HEK293 (cell line): Measurements from ENCODE around the gene RD3L.

Experiments used
- CTCF ChIA-PET: fragments of 350-600 bp; formaldehyde crosslinking; extraction: SDS; loops from one replicate; lab custom pipeline; 2021; ENCODE audit warnings: antibody characterized with exemption; lab: Yijun Ruan, JAX
- POLR2A ChIA-PET: fragments of 300-600 bp; formaldehyde crosslinking; extraction: SDS; loops from one replicate; lab custom pipeline; 2020; ENCODE audit warnings: antibody characterized with exemption, inconsistent platforms; lab: Yijun Ruan, JAX
- H3K27ac ChIP-seq: fragments of 200-500 bp; sonication (Bioruptor generic); 2 replicates; pipeline ENCODE4 v1.5.1; 2014; ENCODE audit warnings: low read depth, low read length, control low read depth, inconsistent platforms; ENCODE audit errors: extremely low read depth
- H3K36me3 ChIP-seq, 2 experiments: fragments of 200-500 bp in 1 of 2; sonication (Bioruptor generic) in 1 of 2; 1 replicate in 1 of 2; 2 replicates in 1 of 2; pipeline ENCODE4 v1.5.1; 2014 to 2017; ENCODE audit warnings: inconsistent platforms in 2 of 2, low read length in 2 of 2; ENCODE audit not compliant: control insufficient read depth in 2 of 2, insufficient read depth in 1 of 2
- H3K4me1 ChIP-seq: fragments of 200-500 bp; sonication (Bioruptor generic); 2 replicates; pipeline ENCODE4 v1.5.1; 2014; ENCODE audit warnings: mild to moderate bottlenecking, low read length, inconsistent platforms; ENCODE audit not compliant: control insufficient read depth, insufficient read depth
- H3K4me3 ChIP-seq: 2 replicates; pipeline ENCODE4 v1.5.1; 2011; ENCODE audit warnings: low read depth, mild to moderate bottlenecking, control low read depth, low read length, moderate library complexity
- H3K9me3 ChIP-seq: fragments of 200-500 bp; sonication (Bioruptor generic); 2 replicates; pipeline ENCODE4 v1.5.1; 2014; ENCODE audit warnings: low read depth, low read length, inconsistent platforms; ENCODE audit not compliant: control insufficient read depth, insufficient read depth
- EGR2 ChIP-seq: fragments of 450-650 bp; formaldehyde crosslinking; IDR thresholded peaks from 2 replicates; pipeline ENCODE4 v1.5.1; 2016; ENCODE audit warnings: low read depth, missing biosample characterization, missing genetic modification characterization
- OSR2 ChIP-seq: fragments of 450-650 bp; formaldehyde crosslinking; IDR thresholded peaks from 2 replicates; pipeline ENCODE4 v1.5.1; 2016; ENCODE audit warnings: missing biosample characterization, missing genetic modification characterization
- RBAK ChIP-seq: fragments of 450-650 bp; formaldehyde crosslinking; IDR thresholded peaks from 2 replicates; pipeline ENCODE4 v1.5.1; 2016; ENCODE audit warnings: missing biosample characterization, missing genetic modification characterization
- REPIN1 ChIP-seq: fragments of 450-650 bp; formaldehyde crosslinking; IDR thresholded peaks from 2 replicates; pipeline ENCODE4 v1.5.1; 2017; ENCODE audit warnings: missing biosample characterization, missing genetic modification characterization, low read depth
- SCRT1 ChIP-seq: fragments of 450-650 bp; formaldehyde crosslinking; IDR thresholded peaks from 2 replicates; pipeline ENCODE4 v1.5.1; 2016; ENCODE audit warnings: missing biosample characterization, missing genetic modification characterization, borderline replicate concordance
- ZFHX2 ChIP-seq: fragments of 450-650 bp; formaldehyde crosslinking; conservative IDR thresholded peaks from 2 replicates; pipeline ENCODE4 v1.5.1; 2016; ENCODE audit warnings: missing biosample characterization, missing genetic modification characterization
- ZIC2 ChIP-seq: fragments of 450-650 bp; formaldehyde crosslinking; IDR thresholded peaks from 2 replicates; pipeline ENCODE4 v1.5.1; 2016; ENCODE audit warnings: missing biosample characterization, missing genetic modification characterization
- ZNF175 ChIP-seq: fragments of 450-650 bp; formaldehyde crosslinking; IDR thresholded peaks from 2 replicates; pipeline ENCODE4 v1.5.1; 2016; ENCODE audit warnings: missing biosample characterization, missing genetic modification characterization
- ZNF223 ChIP-seq: fragments of 450-650 bp; formaldehyde crosslinking; IDR thresholded peaks from 2 replicates; pipeline ENCODE4 v1.5.1; 2016; ENCODE audit warnings: missing biosample characterization, missing genetic modification characterization
- ZNF23 ChIP-seq: fragments of 450-650 bp; formaldehyde crosslinking; IDR thresholded peaks from 2 replicates; pipeline ENCODE4 v1.5.1; 2016; ENCODE audit warnings: missing biosample characterization, missing genetic modification characterization, borderline replicate concordance
- ZNF311 ChIP-seq: fragments of 450-650 bp; formaldehyde crosslinking; IDR thresholded peaks from 2 replicates; pipeline ENCODE4 v1.5.1; 2017; ENCODE audit warnings: missing biosample characterization, missing genetic modification characterization, borderline replicate concordance
- ZNF391 ChIP-seq: fragments of 450-650 bp; formaldehyde crosslinking; IDR thresholded peaks from 2 replicates; pipeline ENCODE4 v1.5.1; 2016; ENCODE audit warnings: low read depth, missing biosample characterization, missing genetic modification characterization, borderline replicate concordance
- ZNF404 ChIP-seq: fragments of 450-650 bp; formaldehyde crosslinking; IDR thresholded peaks from 2 replicates; pipeline ENCODE4 v1.5.1; 2017; ENCODE audit warnings: missing biosample characterization, missing genetic modification characterization
- ZNF473 ChIP-seq: fragments of 450-650 bp; formaldehyde crosslinking; IDR thresholded peaks from 2 replicates; pipeline ENCODE4 v1.5.1; 2017; ENCODE audit warnings: missing biosample characterization, missing genetic modification characterization
- ZNF777 ChIP-seq: fragments of 450-650 bp; formaldehyde crosslinking; IDR thresholded peaks from 2 replicates; pipeline ENCODE4 v1.5.1; 2017; ENCODE audit warnings: missing biosample characterization, missing genetic modification characterization, borderline replicate concordance
- TF ChIP-seq, protein P1 (sequence below): fragments of 450-650 bp; formaldehyde crosslinking; IDR thresholded peaks from 2 replicates; pipeline ENCODE4 v1.5.1; 2016; ENCODE audit warnings: missing biosample characterization, missing genetic modification characterization, borderline replicate concordance
- TF ChIP-seq, protein P2 (sequence below): fragments of 450-650 bp; formaldehyde crosslinking; IDR thresholded peaks from 2 replicates; pipeline ENCODE4 v1.5.1; 2017; ENCODE audit warnings: missing biosample characterization, missing genetic modification characterization
- TF ChIP-seq, protein P3 (sequence below): fragments of 450-650 bp; formaldehyde crosslinking; conservative IDR thresholded peaks from 2 replicates; pipeline ENCODE4 v1.5.1; 2016; ENCODE audit warnings: low read depth, missing biosample characterization, missing genetic modification characterization

The RD3L gene

DNA sequence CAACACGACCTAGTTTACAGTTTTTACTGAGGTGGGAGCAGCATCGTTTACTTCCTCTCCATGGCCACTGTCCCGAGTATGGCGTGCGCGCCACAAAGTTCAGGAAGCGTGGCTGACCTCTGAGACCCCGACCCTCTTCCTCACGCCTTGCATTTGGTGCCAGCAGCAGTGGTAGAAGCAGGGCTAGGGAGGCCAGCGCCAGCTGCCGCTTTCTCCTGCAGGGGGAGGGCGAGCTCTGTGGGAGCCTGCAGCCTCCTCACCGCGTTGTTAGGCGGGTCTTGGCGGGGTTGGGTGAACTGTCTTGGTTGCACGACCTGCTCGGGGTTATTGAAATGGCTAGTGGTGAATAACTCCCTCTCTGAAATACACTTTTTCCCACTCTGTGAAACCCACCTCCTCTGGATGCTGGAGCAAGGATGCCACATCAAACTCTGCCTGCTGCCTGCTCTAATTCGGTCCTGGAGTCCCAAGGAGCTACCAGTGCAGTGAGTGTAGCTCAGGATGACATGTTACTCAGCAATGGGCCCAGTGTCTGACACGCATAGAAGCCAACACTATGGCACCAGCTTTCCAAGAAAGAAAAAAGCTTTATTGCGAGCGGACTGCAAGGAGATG lies 36.4 kb downstream of the RD3L start:
- TF ChIP-seq ZNF311 (tag by site-specific recombination) (no peak), ZNF175 (no peak), ZNF777 (no peak), ZNF223 (tag by site-specific recombination) (no peak), REPIN1 (no peak), ZNF23 (tag by site-specific recombination) (no peak)
- TF ChIP-seq, protein P1, sequence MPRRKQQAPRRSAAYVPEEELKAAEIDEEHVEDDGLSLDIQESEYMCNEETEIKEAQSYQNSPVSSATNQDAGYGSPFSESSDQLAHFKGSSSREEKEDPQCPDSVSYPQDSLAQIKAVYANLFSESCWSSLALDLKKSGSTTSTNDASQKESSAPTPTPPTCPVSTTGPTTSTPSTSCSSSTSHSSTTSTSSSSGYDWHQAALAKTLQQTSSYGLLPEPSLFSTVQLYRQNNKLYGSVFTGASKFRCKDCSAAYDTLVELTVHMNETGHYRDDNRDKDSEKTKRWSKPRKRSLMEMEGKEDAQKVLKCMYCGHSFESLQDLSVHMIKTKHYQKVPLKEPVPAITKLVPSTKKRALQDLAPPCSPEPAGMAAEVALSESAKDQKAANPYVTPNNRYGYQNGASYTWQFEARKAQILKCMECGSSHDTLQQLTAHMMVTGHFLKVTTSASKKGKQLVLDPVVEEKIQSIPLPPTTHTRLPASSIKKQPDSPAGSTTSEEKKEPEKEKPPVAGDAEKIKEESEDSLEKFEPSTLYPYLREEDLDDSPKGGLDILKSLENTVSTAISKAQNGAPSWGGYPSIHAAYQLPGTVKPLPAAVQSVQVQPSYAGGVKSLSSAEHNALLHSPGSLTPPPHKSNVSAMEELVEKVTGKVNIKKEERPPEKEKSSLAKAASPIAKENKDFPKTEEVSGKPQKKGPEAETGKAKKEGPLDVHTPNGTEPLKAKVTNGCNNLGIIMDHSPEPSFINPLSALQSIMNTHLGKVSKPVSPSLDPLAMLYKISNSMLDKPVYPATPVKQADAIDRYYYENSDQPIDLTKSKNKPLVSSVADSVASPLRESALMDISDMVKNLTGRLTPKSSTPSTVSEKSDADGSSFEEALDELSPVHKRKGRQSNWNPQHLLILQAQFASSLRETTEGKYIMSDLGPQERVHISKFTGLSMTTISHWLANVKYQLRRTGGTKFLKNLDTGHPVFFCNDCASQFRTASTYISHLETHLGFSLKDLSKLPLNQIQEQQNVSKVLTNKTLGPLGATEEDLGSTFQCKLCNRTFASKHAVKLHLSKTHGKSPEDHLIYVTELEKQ: no peak
- H3K4me3 ChIP-seq: no peak overlapping the region
- ChIA-PET CTCF (interaction anchor here (0.6 to 1.8 kb wide), 4 partner anchors 96 to 369 kb away, joined by 3 to 7 read pairs (median 4); no protein-coding TSS in a partner anchor), POLR2A (interaction anchor here (0.5 kb wide), 1 partner anchor 135 kb away, joined by 4 read pairs; no protein-coding TSS in a partner anchor)
- no peaks in the 10 kb centered on the region for H3K4me1 ChIP-seq
- H3K36me3 ChIP-seq: peaks cover 0 to 5% of the 10 kb centered on the region in 2 experiments; a peak in 1 of 3 replicates
- no peak overlapping the region for H3K27ac ChIP-seq
- H3K9me3 ChIP-seq: no peaks in the 10 kb centered on the region

DNA sequence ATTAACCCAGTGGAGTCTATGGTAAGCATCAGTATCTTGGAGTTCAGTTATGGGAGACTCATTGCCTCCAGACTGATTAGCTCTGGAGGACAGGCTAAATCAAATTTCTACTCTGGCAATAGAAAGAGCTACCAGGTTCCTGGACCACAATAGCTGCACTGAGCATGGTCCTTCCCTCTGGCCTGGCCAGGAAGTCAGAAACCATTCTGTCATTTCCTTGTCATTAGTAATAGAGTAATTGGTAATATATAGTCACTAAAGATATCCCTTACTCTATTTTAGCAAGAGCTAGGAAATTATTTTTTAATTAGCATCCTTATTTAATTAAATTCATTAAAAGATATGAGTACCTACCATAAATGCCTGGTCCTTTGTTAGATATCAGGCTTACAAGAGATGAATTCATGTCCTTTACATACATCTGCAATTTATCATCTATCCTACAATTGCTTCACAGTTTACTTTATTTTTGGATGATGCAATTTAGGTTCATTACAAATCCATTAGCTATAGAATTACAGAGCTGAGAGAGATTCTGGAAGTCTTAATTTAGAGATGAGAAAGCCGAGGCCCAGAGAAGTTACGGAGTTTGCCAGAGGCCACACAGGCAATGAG lies 37.7 kb downstream of the RD3L start:
- CTCF ChIA-PET: interaction anchor here (0.6 to 1.6 kb wide), 6 partner anchors 17 to 386 kb away, joined by 3 to 7 read pairs (median 4); a partner anchor contains a TSS
- H3K27ac ChIP-seq: no peak overlapping the region

DNA sequence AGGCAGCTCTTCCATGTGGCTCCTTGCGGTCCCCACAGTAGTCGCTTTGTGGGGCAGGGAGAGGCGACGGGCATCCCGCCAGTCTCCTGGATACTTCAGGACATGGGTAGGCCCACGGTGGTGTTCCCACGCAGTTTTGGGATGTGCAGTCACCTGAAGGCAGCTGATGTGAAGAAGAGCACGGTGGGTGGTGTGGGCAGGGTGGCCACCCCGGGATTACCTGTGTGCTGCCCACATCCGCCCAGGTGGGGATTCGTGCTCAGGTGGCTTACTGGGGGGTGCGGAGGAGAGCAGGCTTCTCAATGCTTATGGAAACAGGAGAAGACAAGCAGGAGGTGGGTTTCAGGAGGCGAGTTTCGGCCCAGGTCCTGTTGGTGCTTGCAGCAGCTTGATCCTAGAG lies 42.5 kb downstream of the RD3L start:
- no peaks in the 10 kb centered on the region for H3K36me3 ChIP-seq
- H3K4me1 ChIP-seq: no peaks in the 10 kb centered on the region
- CTCF ChIA-PET: interaction anchor here (0.6 to 3.2 kb wide), 17 partner anchors 11 to 205 kb away, joined by 3 to 53 read pairs (median 6); a partner anchor contains a TSS
- H3K9me3 ChIP-seq: no peaks in the 10 kb centered on the region
- no peak overlapping the region for H3K4me3 ChIP-seq
- POLR2A ChIA-PET: no interaction called here
- H3K27ac ChIP-seq: no peak overlapping the region
- TF ChIP-seq ZNF391 (tag by site-specific recombination) (no peak), SCRT1 (tag by site-specific recombination) (no peak), RBAK (tag by site-specific recombination) (no peak), EGR2 (tag by site-specific recombination) (peak; percentile 74), ZNF473 (tag by site-specific recombination) (no peak), ZNF404 (tag by site-specific recombination) (no peak), ZFHX2 (tag by site-specific recombination) (peak; percentile 70), OSR2 (tag by site-specific recombination) (no peak)
- TF ChIP-seq, protein P2, sequence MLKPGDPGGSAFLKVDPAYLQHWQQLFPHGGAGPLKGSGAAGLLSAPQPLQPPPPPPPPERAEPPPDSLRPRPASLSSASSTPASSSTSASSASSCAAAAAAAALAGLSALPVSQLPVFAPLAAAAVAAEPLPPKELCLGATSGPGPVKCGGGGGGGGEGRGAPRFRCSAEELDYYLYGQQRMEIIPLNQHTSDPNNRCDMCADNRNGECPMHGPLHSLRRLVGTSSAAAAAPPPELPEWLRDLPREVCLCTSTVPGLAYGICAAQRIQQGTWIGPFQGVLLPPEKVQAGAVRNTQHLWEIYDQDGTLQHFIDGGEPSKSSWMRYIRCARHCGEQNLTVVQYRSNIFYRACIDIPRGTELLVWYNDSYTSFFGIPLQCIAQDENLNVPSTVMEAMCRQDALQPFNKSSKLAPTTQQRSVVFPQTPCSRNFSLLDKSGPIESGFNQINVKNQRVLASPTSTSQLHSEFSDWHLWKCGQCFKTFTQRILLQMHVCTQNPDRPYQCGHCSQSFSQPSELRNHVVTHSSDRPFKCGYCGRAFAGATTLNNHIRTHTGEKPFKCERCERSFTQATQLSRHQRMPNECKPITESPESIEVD: no peak

More for the DNA sequence above, 37.7 kb downstream of the RD3L start:
- Histone ChIP-seq H3K4me1 (no peaks in the 10 kb centered on the region), H3K4me3 (no peak overlapping the region), H3K9me3 (no peaks in the 10 kb centered on the region), H3K36me3 (peaks cover 0 to 4% of the 10 kb centered on the region in 2 experiments; a peak in 1 of 3 replicates)
- POLR2A ChIA-PET: no interaction called here
- TF ChIP-seq, protein P3, sequence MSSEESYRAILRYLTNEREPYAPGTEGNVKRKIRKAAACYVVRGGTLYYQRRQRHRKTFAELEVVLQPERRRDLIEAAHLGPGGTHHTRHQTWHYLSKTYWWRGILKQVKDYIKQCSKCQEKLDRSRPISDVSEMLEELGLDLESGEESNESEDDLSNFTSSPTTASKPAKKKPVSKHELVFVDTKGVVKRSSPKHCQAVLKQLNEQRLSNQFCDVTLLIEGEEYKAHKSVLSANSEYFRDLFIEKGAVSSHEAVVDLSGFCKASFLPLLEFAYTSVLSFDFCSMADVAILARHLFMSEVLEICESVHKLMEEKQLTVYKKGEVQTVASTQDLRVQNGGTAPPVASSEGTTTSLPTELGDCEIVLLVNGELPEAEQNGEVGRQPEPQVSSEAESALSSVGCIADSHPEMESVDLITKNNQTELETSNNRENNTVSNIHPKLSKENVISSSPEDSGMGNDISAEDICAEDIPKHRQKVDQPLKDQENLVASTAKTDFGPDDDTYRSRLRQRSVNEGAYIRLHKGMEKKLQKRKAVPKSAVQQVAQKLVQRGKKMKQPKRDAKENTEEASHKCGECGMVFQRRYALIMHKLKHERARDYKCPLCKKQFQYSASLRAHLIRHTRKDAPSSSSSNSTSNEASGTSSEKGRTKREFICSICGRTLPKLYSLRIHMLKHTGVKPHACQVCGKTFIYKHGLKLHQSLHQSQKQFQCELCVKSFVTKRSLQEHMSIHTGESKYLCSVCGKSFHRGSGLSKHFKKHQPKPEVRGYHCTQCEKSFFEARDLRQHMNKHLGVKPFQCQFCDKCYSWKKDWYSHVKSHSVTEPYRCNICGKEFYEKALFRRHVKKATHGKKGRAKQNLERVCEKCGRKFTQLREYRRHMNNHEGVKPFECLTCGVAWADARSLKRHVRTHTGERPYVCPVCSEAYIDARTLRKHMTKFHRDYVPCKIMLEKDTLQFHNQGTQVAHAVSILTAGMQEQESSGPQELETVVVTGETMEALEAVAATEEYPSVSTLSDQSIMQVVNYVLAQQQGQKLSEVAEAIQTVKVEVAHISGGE (tag by site-specific recombination): no peak
- TF ChIP-seq ZIC2 (tag by site-specific recombination): no peak
